B cell (primary cell): ENCODE data around the gene GJC1.

Experiments used
- CTCF ChIP-seq: fragments of 200-600 bp; IDR thresholded peaks from one replicate; pipeline ENCODE4 v1.8.0; 2022; ENCODE audit warnings: antibody characterized with exemption, mild to moderate bottlenecking
- EZH2 ChIP-seq: IDR thresholded peaks from 2 replicates; pipeline ENCODE4 v1.6.1; 2012; ENCODE audit warnings: borderline replicate concordance, low read depth, mild to moderate bottlenecking, moderate library complexity, low read length; ENCODE audit not compliant: insufficient read depth, poor library complexity, severe bottlenecking

DNA sequence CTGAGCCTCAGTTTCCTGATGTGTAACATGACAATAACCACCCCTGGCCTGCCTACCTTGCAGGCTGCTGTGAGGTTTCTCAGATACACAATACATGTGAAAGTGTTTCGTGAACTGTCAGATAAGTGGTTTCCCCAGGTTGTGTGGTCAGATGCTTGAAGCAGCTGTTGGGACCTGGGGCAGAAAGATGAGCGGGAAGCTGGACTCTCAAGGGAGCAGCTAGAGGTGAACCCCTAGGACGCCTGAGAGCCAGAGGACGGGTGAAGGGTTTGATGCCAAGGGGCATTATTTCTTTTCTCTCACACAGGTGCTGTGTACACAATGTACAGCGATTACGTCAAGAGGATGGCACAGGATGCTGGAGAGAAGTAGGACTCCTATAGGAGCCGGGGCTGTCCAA, 19.9 kb upstream of the GJC1 start:
- no peak for TF ChIP-seq CTCF
- no peak for TF ChIP-seq EZH2
